ENCODE results near the gene DYNC1I2. TPM values are rescaled to one million over a fixed set of nuclear protein-coding genes. Genes with fewer than 3 reads are reported as not detected.

Gene DYNC1I2
- total and polyA plus RNA-seq, 2 of the 4 experiments (the other 2 are of a cell fraction): 110 to 114 TPM

DNA sequence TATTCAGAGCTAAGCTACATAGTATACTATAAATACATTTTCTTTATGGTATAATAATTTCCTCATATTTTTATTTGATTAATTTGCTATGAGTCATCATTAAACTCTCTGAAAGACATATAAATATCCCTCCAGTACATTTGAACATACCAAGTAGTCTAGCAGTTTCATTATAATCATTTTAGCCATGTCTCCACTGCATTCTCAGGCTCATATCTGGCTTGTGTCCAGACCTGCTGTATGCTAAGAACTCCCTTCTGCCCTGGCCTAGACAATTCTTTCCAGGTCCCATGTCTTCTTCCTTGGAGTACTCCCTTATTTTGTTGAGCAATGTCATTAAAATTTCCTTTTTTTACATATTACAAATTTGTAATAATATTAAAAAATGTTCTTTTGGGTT is 16.6 kb upstream of the DYNC1I2 start:
- Histone ChIP-seq H2BK15ac (ENCODE audit: low read depth, low read length) (no peak overlapping the region), H3K27me3 (ENCODE audit: control insufficient read depth, insufficient read depth, low read length) (peaks cover 9% of the 10 kb centered on the region), H3K36me3 (ENCODE audit: control insufficient read depth, insufficient read depth, low read length) (no peaks in the 10 kb centered on the region), H2AK9ac (replicated peaks; ENCODE audit: low read depth, low read length, poor library complexity) (no peak overlapping the region), H3K18ac (ENCODE audit: low read depth, low read length) (no peak overlapping the region), H3K56ac (ENCODE audit: extremely low read depth, insufficient read depth, low read length) (no peak overlapping the region), H3K79me1 (ENCODE audit: low read depth in 1 of 2, low read length in 2 of 2) (no peaks in the 10 kb centered on the region), H3K9ac (ENCODE audit: low read depth, low read length) (no peak overlapping the region), H3K27ac (ENCODE audit: insufficient read depth, low read length) (no peak overlapping the region), H2BK120ac (ENCODE audit: low read depth, low read length) (no peak overlapping the region), H3K4me2 (ENCODE audit: low read depth, low read length) (no peak overlapping the region), H3K4me3 (ENCODE audit: insufficient read depth, low read depth, low read length) (no peak overlapping the region), H3K4ac (ENCODE audit: low read depth, low read length) (no peak overlapping the region), H2BK20ac (ENCODE audit: low read depth, low read length) (no peak overlapping the region), H2AFZ (replicated peaks; ENCODE audit: low read length, poor library complexity) (no peak overlapping the region), H3K23ac (ENCODE audit: low read depth, low read length) (no peak overlapping the region), H3K14ac (replicated peaks; ENCODE audit: low read depth, low read length) (no peak overlapping the region), H4K5ac (ENCODE audit: low read depth, low read length) (no peak overlapping the region), H4K91ac (ENCODE audit: insufficient read depth, low read depth, low read length) (no peak overlapping the region), H3K9me3 (ENCODE audit: control insufficient read depth, insufficient read depth, low read length) (no peaks in the 10 kb centered on the region), H4K8ac (ENCODE audit: low read depth in 2 of 2, low read length in 2 of 2) (no peak overlapping the region), H3K4me1 (ENCODE audit: control insufficient read depth, insufficient read depth, low read length) (no peaks in the 10 kb centered on the region), H2AK5ac (ENCODE audit: low read depth, low read length) (no peak overlapping the region), H4K20me1 (ENCODE audit: insufficient read depth, low read length) (no peaks in the 10 kb centered on the region), H2BK5ac (ENCODE audit: low read depth, low read length, poor library complexity, severe bottlenecking) (no peak overlapping the region), H3K9me1 (ENCODE audit: insufficient read depth, low read length) (no peaks in the 10 kb centered on the region)
- ATAC-seq (ENCODE audit: low read depth) (no peak), DNase-seq (peak; percentile 21)
- POLR2A ChIA-PET (ENCODE audit: unreplicated experiment): no interaction called here
- in situ Hi-C loops (cut with MboI; ENCODE audit: low sequenced_read_pairs): no loop called here
- intact Hi-C loops (cut with micrococcal nuclease): loop anchor here (5.0 kb wide), 1 partner anchor 63 kb away; no protein-coding TSS in a partner anchor
- dilution Hi-C loops (cut with HindIII; ENCODE audit: low sequenced_read_pairs, unreplicated experiment): no loop called here
- TF ChIP-seq, protein P1, sequence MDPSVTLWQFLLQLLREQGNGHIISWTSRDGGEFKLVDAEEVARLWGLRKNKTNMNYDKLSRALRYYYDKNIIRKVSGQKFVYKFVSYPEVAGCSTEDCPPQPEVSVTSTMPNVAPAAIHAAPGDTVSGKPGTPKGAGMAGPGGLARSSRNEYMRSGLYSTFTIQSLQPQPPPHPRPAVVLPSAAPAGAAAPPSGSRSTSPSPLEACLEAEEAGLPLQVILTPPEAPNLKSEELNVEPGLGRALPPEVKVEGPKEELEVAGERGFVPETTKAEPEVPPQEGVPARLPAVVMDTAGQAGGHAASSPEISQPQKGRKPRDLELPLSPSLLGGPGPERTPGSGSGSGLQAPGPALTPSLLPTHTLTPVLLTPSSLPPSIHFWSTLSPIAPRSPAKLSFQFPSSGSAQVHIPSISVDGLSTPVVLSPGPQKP (IDR thresholded peaks at IDR 0.05; ENCODE audit: borderline replicate concordance, low read depth, low read length): no peak
- TF ChIP-seq RFX5 (IDR thresholded peaks at IDR 0.05; ENCODE audit: low read depth, low read length) (no peak), BHLHE40 (IDR thresholded peaks at IDR 0.05; ENCODE audit: low read depth, low read length) (no peak), CEBPB (IDR thresholded peaks at IDR 0.05; ENCODE audit: low read depth, low read length) (no peak), POLR2A (IDR thresholded peaks at IDR 0.05; ENCODE audit: low read depth, low read length) (no peak), CHD1 (IDR thresholded peaks at IDR 0.05; ENCODE audit: low read depth, low read length) (no peak), RAD21 (IDR thresholded peaks at IDR 0.05; ENCODE audit: low read length) (no peak), SMC3 (IDR thresholded peaks at IDR 0.05; ENCODE audit: low read depth, low read length) (no peak), FOS (IDR thresholded peaks at IDR 0.05; ENCODE audit: low read depth, low read length) (no peak), RCOR1 (IDR thresholded peaks at IDR 0.05; ENCODE audit: insufficient replicate concordance, low read length) (no peak), MAZ (IDR thresholded peaks at IDR 0.05; ENCODE audit: borderline replicate concordance, low read depth, low read length) (no peak), MAFK (IDR thresholded peaks at IDR 0.05; ENCODE audit: low read depth, low read length) (no peak), NFE2L2 (IDR thresholded peaks at IDR 0.05; ENCODE audit: low read depth, low read length) (no peak), MXI1 (IDR thresholded peaks at IDR 0.05; ENCODE audit: borderline replicate concordance, low read depth, low read length) (no peak)
- TF ChIP-seq, protein P2, sequence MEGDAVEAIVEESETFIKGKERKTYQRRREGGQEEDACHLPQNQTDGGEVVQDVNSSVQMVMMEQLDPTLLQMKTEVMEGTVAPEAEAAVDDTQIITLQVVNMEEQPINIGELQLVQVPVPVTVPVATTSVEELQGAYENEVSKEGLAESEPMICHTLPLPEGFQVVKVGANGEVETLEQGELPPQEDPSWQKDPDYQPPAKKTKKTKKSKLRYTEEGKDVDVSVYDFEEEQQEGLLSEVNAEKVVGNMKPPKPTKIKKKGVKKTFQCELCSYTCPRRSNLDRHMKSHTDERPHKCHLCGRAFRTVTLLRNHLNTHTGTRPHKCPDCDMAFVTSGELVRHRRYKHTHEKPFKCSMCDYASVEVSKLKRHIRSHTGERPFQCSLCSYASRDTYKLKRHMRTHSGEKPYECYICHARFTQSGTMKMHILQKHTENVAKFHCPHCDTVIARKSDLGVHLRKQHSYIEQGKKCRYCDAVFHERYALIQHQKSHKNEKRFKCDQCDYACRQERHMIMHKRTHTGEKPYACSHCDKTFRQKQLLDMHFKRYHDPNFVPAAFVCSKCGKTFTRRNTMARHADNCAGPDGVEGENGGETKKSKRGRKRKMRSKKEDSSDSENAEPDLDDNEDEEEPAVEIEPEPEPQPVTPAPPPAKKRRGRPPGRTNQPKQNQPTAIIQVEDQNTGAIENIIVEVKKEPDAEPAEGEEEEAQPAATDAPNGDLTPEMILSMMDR (conservative IDR thresholded peaks at IDR 0.05; ENCODE audit: low read depth, low read length): no peak
- TF ChIP-seq, protein P3, sequence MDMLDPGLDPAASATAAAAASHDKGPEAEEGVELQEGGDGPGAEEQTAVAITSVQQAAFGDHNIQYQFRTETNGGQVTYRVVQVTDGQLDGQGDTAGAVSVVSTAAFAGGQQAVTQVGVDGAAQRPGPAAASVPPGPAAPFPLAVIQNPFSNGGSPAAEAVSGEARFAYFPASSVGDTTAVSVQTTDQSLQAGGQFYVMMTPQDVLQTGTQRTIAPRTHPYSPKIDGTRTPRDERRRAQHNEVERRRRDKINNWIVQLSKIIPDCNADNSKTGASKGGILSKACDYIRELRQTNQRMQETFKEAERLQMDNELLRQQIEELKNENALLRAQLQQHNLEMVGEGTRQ (IDR thresholded peaks at IDR 0.05; ENCODE audit: low read depth, low read length): no peak
- BruUV-seq (replicated peaks): no TSS peak
- CTCF ChIA-PET: no interaction called here
